Breast epithelium (tissue), 4 donors: ENCODE measurements around the gene CAMKK1. TPM values are rescaled to one million over a fixed set of nuclear protein-coding genes. Genes with fewer than 3 reads are reported as not detected.

Experiments used
- DNase-seq, 2 donors: peaks; one replicate each; pipeline ENCODE4 v3.0.0-alpha.2; 2019; ENCODE audit warnings: low spot score in 2 of 2
- H3K27ac ChIP-seq, 2 donors: fragments of 200-600 bp; sonication (generic) in 1 of 2; one replicate each; pipeline ENCODE4 v1.5.1; 2016 to 2019; ENCODE audit warnings: mild to moderate bottlenecking in 1 of 2
- H3K27me3 ChIP-seq, 2 donors: fragments of 200-600 bp; sonication (generic) in 1 of 2; one replicate each; pipeline versions ENCODE4 v1.5.1 to v1.6.0; 2017 to 2019; ENCODE audit warnings: control low read depth in 1 of 2, mild to moderate bottlenecking in 1 of 2
- H3K36me3 ChIP-seq: fragments of 200-600 bp; one replicate; pipeline ENCODE4 v1.5.1; 2019
- H3K4me1 ChIP-seq, 2 donors: fragments of 200-600 bp; sonication (generic); one replicate each; pipeline ENCODE4 v1.5.1; 2016 to 2019; ENCODE audit warnings: control low read depth in 1 of 2
- H3K4me3 ChIP-seq, 3 donors: fragments of 200-600 bp; sonication (generic); 1 replicate in 2 of 3; 2 replicates in 1 of 3; pipeline ENCODE4 v1.5.1; 2016 to 2019; ENCODE audit warnings: mild to moderate bottlenecking in 3 of 3, moderate library complexity in 2 of 3
- H3K9me3 ChIP-seq, 2 donors: fragments of 200-600 bp; sonication (generic) in 1 of 2; one replicate each; pipeline ENCODE4 v1.5.1; 2016 to 2019; ENCODE audit warnings: control low read depth in 1 of 2
- POLR2A ChIP-seq: fragments of 450-650 bp; IDR thresholded peaks from one replicate; pipeline ENCODE4 v1.6.1; 2016; ENCODE audit warnings: antibody characterized with exemption, mild to moderate bottlenecking, moderate library complexity
- POLR2AphosphoS5 ChIP-seq, 3 donors: sonication (generic); formaldehyde crosslinking; IDR thresholded peaks; one replicate each; pipeline ENCODE4 v1.6.1; 2017; ENCODE audit warnings: antibody characterized with exemption in 3 of 3
- intact Hi-C: fragments of 100-400 bp; cut with DNase I; formaldehyde crosslinking; loops from one replicate; pipeline ENCODE4 v1.15.1; 2023; ENCODE audit warnings: low total_unique reads
- total RNA-seq, 3 donors: library from RNA; depleted of rRNA; stranded (reverse); fragments of >200 nt; gene quantifications; one replicate each; pipeline ENCODE4 v1.1.0, GENCODE V29; 2016
- TF ChIP-seq, protein P1 (sequence below), 3 donors: fragments of 450-650 bp; IDR thresholded peaks; one replicate each; pipeline ENCODE4 v1.5.1; 2016 to 2017; ENCODE audit warnings: antibody characterized with exemption in 3 of 3, mild to moderate bottlenecking in 3 of 3, moderate library complexity in 3 of 3

CAMKK1 gene
- total RNA-seq, 3 donors from 2014 or later, result 3.0 to 7.8 (median 6.9) TPM

DNA sequence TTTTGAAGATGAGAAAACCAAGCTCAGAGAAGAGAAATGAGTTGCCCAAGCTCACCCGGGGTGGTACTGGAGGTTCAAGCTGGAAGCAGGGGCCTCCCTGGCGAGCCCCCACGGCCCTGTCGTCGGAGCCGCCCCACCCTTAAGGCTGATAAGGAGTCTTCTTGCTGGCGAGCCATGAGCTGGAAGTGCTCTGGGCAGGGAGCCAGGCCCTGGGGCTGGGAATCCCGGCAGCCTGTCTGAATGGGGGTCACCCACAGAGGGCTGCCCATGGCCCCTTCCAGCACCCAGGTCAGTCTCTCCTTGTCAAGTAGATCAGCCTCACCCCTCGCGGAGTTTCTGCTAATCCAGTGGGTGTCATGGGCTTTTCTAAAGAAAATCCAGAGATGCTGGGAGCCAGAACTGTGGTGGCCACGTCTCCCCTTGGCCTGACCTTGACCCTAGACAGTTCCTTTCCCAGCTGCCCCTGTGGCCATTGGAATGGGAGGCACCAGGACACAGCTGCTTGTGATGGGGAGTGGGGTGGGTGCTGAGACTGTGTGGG is 24.6 kb upstream of the CAMKK1 start:
- Histone ChIP-seq H3K4me3 (no peak overlapping the region), H3K4me1 (no peaks in the 10 kb centered on the region), H3K36me3 (no peaks in the 10 kb centered on the region), H3K9me3 (no peaks in the 10 kb centered on the region), H3K27ac (peak overlapping the region in 1 of 2 donors; percentile 12), H3K27me3 (no peaks in the 10 kb centered on the region)
- DNase-seq, result no peak
- no peak for TF ChIP-seq POLR2A
- no peak for TF ChIP-seq POLR2AphosphoS5 (IDR thresholded peaks at IDR 0.05)
- TF ChIP-seq, protein P1, sequence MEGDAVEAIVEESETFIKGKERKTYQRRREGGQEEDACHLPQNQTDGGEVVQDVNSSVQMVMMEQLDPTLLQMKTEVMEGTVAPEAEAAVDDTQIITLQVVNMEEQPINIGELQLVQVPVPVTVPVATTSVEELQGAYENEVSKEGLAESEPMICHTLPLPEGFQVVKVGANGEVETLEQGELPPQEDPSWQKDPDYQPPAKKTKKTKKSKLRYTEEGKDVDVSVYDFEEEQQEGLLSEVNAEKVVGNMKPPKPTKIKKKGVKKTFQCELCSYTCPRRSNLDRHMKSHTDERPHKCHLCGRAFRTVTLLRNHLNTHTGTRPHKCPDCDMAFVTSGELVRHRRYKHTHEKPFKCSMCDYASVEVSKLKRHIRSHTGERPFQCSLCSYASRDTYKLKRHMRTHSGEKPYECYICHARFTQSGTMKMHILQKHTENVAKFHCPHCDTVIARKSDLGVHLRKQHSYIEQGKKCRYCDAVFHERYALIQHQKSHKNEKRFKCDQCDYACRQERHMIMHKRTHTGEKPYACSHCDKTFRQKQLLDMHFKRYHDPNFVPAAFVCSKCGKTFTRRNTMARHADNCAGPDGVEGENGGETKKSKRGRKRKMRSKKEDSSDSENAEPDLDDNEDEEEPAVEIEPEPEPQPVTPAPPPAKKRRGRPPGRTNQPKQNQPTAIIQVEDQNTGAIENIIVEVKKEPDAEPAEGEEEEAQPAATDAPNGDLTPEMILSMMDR (IDR thresholded peaks at IDR 0.05), result no peak
- intact Hi-C loops, result no loop called here

DNA sequence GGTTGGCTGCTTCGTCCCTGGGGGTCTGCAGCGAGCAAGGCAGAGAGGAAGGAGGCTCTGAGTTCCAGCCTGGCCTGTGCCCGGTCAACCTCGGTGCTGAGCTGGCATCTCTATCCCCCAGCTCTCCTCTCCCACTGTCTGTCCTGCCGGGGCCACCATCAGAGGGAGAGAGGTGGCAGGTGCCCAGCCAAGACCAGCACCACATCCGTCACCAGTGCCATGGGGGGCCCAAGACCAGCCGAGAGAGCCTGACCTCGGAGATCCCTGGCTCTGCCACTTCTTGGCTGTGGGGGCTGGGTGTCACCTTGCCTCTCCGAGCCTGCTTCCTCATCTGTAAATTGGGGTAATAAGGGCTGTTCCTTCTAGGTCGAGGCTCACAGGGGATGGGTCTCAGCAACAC is 24.0 kb upstream of the CAMKK1 start:
- DNase-seq, result no peak
- TF ChIP-seq, protein P1 (IDR thresholded peaks at IDR 0.05), result no peak
- TF ChIP-seq POLR2A, result no peak
- TF ChIP-seq POLR2AphosphoS5 (IDR thresholded peaks at IDR 0.05), result no peak
- H3K9me3 ChIP-seq, result no peaks in the 10 kb centered on the region
- no peaks in the 10 kb centered on the region for H3K36me3 ChIP-seq
- no peak overlapping the region for H3K27ac ChIP-seq
- H3K4me1 ChIP-seq, result no peaks in the 10 kb centered on the region
- intact Hi-C loops, result no loop called here
- H3K4me3 ChIP-seq, result no peak overlapping the region
- no peaks in the 10 kb centered on the region for H3K27me3 ChIP-seq

DNA sequence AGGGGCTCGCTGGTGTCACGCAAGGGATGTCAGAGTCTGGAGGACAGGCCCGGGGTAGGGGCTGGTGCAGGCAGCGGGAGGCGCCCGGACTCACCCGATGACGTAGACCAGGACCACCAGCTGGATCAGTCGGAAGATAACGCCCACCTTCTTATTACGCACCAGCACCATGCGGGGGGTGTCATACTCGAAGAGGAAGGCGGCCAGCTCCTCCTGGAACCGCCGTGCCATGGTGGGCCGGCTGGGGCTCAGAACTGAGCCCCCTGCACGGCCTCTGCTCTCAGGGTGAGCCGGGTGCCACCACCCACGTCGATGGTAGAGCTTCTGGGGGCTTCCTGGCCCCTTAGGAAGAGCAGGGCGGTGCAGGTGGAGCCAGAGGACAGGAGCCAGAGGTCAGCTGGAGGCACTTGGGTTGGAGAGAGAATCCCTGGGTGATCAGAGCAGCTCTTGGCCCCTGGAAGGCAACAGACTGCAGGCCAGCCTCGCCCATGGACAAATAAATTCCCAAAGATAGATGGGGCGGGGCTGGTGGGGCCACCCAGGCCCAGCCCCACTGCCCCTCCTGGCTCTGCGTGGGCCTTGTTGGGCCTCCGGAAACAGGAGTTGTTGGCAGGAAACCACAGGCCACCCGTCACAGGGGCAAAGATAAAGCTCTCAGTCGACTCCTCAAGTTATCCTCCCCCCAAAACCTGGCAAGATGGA is 23.3 kb upstream of the CAMKK1 start, which contains the start of gene P2RX1:
Gene P2RX1, minus strand, starts transcription at position 471 of the 702 bp plus-strand sequence. Its CDS starts 240 bp downstream, at position 231.
- Histone ChIP-seq H3K27me3 (no peaks in the 10 kb centered on the region), H3K4me1 (no peaks in the 10 kb centered on the region), H3K27ac (peak within 1 kb of the TSS in 1 of 2 donors; percentile 7), H3K9me3 (no peaks in the 10 kb centered on the region), H3K4me3 (peak within 1 kb of the TSS in 1 of 3 donors; percentile 19), H3K36me3 (no peaks in the 10 kb centered on the region)
- TF ChIP-seq POLR2AphosphoS5 (IDR thresholded peaks at IDR 0.05) (no peak), POLR2A (no peak)
- TF ChIP-seq, protein P1 (IDR thresholded peaks at IDR 0.05), result no peak
- intact Hi-C loops, result no loop called here
- DNase-seq, result no peak

DNA sequence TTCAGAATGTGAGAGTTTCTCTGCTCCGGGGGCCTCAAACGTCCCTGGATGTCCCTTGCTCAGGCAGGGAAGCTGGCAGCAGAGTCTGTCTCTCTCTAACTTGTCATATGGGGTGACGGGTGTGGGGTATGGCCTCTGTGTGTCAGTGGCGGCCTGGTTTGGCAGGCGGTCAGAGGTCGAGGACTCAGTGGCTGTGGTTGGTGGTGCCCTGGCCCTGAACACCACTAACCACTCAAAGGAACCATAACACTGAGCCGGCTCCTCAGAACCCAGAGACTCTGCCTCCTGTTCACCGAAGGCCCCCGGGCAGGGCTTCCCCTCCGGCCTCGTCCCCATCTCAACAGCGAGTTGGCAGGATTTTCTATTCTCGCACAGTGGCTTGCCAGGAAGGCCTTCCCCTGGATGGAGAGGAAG is 22.7 kb upstream of the CAMKK1 start:
- intact Hi-C loops, result no loop called here
- Histone ChIP-seq H3K27ac (no peak overlapping the region), H3K27me3 (no peaks in the 10 kb centered on the region), H3K9me3 (no peaks in the 10 kb centered on the region), H3K4me1 (no peaks in the 10 kb centered on the region), H3K4me3 (peak overlapping the region in 1 of 3 donors; percentile 19), H3K36me3 (no peaks in the 10 kb centered on the region)
- TF ChIP-seq, protein P1 (IDR thresholded peaks at IDR 0.05), result no peak
- TF ChIP-seq POLR2A, result no peak
- no peak for TF ChIP-seq POLR2AphosphoS5 (IDR thresholded peaks at IDR 0.05)
- no peak for DNase-seq

DNA sequence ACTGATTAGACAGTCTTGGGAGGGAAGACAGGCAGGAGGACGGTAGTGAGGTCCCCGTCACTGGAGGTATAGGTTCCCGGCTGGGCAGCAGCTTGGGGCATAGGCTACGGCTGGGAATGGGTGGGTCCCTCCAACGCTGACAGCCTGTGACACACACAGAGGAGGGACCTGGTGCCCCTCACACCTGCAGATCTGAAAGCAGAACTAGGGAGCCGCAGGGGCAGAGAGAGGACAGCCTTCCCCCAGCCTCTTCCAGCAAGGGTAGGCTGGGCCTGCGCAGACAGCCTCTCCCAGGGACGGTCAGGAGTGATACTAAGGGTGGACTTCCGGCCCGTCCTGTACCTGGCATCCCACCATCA is 21.4 kb upstream of the CAMKK1 start:
- Histone ChIP-seq H3K4me1 (no peaks in the 10 kb centered on the region), H3K9me3 (no peaks in the 10 kb centered on the region), H3K4me3 (peak overlapping the region in 1 of 3 donors; percentile 19), H3K27me3 (no peaks in the 10 kb centered on the region), H3K27ac (no peak overlapping the region), H3K36me3 (no peaks in the 10 kb centered on the region)
- intact Hi-C loops, result no loop called here
- TF ChIP-seq POLR2AphosphoS5 (IDR thresholded peaks at IDR 0.05) (no peak), POLR2A (no peak)
- TF ChIP-seq, protein P1 (IDR thresholded peaks at IDR 0.05), result no peak
- DNase-seq, result no peak
